ENCODE results near the gene TBC1D22B.
A peak's percentile ranks its signal among the peaks of the same experiment; 100 is the strongest.

Gene TBC1D22B

GRCh38 chr6:37347670-37348111 lies 90.1 kb downstream of the TBC1D22B start:
- no peak for DNase-seq (ENCODE audit: low read depth)
- no peak for TF ChIP-seq CTCF (IDR thresholded peaks at IDR 0.05; ENCODE audit: low read depth, low read length)
- TF ChIP-seq MYC (IDR thresholded peaks at IDR 0.05; ENCODE audit: low read depth, low read length): no peak
- TF ChIP-seq MAX (IDR thresholded peaks at IDR 0.05; ENCODE audit: low read depth, low read length): no peak
- no peak for TF ChIP-seq POLR2A (IDR thresholded peaks at IDR 0.05; ENCODE audit: extremely low read depth, insufficient read length)
- no peak overlapping the region for H3K4me3 ChIP-seq (ENCODE audit: low read depth, low read length)

GRCh38 chr6:37351027-37351426 lies 93.5 kb downstream of the TBC1D22B start:
- TF ChIP-seq POLR2A (IDR thresholded peaks at IDR 0.05; ENCODE audit: extremely low read depth, insufficient read length): no peak
- TF ChIP-seq MYC (IDR thresholded peaks at IDR 0.05; ENCODE audit: low read depth, low read length): no peak
- no peak for TF ChIP-seq CTCF (IDR thresholded peaks at IDR 0.05; ENCODE audit: low read depth, low read length)
- no peak for TF ChIP-seq MAX (IDR thresholded peaks at IDR 0.05; ENCODE audit: low read depth, low read length)
- no peak for DNase-seq (ENCODE audit: low read depth)
- H3K4me3 ChIP-seq (ENCODE audit: low read depth, low read length): no peak overlapping the region

- no peak overlapping the region for H3K4me3 ChIP-seq (ENCODE audit: low read depth, low read length)
Observed at GRCh38 chr6:37352384-37352783, 94.8 kb downstream of the TBC1D22B start.

GRCh38 chr6:37353761-37354525 lies 96.4 kb downstream of the TBC1D22B start, which contains the start of gene RNF8:
Gene RNF8 (plus strand): TSS chr6:37353983. CDS start chr6:37354165, 182 bp downstream.
- TF ChIP-seq POLR2A (IDR thresholded peaks at IDR 0.05; ENCODE audit: extremely low read depth, insufficient read length): peak; percentile 70
- no peak for TF ChIP-seq MYC (IDR thresholded peaks at IDR 0.05; ENCODE audit: low read depth, low read length)
- no peak for TF ChIP-seq CTCF (IDR thresholded peaks at IDR 0.05; ENCODE audit: low read depth, low read length)
- no peak for TF ChIP-seq MAX (IDR thresholded peaks at IDR 0.05; ENCODE audit: low read depth, low read length)
- H3K4me3 ChIP-seq (ENCODE audit: low read depth, low read length): peak within 1 kb of the TSS; percentile 78
- peak; percentile 93 for DNase-seq (ENCODE audit: low read depth)

More at GRCh38 chr6:37352384-37352783, 94.8 kb downstream of the TBC1D22B start:
- TF ChIP-seq CTCF (IDR thresholded peaks at IDR 0.05; ENCODE audit: low read depth, low read length) (no peak), MAX (IDR thresholded peaks at IDR 0.05; ENCODE audit: low read depth, low read length) (no peak), POLR2A (IDR thresholded peaks at IDR 0.05; ENCODE audit: extremely low read depth, insufficient read length) (no peak), MYC (IDR thresholded peaks at IDR 0.05; ENCODE audit: low read depth, low read length) (no peak)
- no peak for DNase-seq (ENCODE audit: low read depth)

GRCh38 chr6:37354526-37355384 lies 97.2 kb downstream of the TBC1D22B start:
- peak; percentile 57 for DNase-seq (ENCODE audit: low read depth)
- TF ChIP-seq CTCF (IDR thresholded peaks at IDR 0.05; ENCODE audit: low read depth, low read length): no peak
- no peak for TF ChIP-seq MAX (IDR thresholded peaks at IDR 0.05; ENCODE audit: low read depth, low read length)
- TF ChIP-seq POLR2A (IDR thresholded peaks at IDR 0.05; ENCODE audit: extremely low read depth, insufficient read length): no peak
- TF ChIP-seq MYC (IDR thresholded peaks at IDR 0.05; ENCODE audit: low read depth, low read length): no peak
- H3K4me3 ChIP-seq (ENCODE audit: low read depth, low read length): peak overlapping the region; percentile 78
